ENCODE results near the gene CA4.

- no peak for TF ChIP-seq USF2 (CRISPR knock-in tag; IDR thresholded peaks at IDR 0.05)
- no peak for TF ChIP-seq CREM (CRISPR knock-in tag; IDR thresholded peaks at IDR 0.05)
- no peak for TF ChIP-seq CTCF (IDR thresholded peaks at IDR 0.05)
- no peak for TF ChIP-seq CBFB (CRISPR knock-in tag; IDR thresholded peaks at IDR 0.05; ENCODE audit: low read depth)
- no peak for TF ChIP-seq GABPB1 (CRISPR knock-in tag; IDR thresholded peaks at IDR 0.05)
- TF ChIP-seq MAX (CRISPR knock-in tag; IDR thresholded peaks at IDR 0.05): no peak
- no peak for TF ChIP-seq ELF4 (CRISPR knock-in tag; IDR thresholded peaks at IDR 0.05; ENCODE audit: low read depth)
- no peak for TF ChIP-seq CREB1 (CRISPR knock-in tag; IDR thresholded peaks at IDR 0.05)
- TF ChIP-seq FOXK1 (CRISPR knock-in tag; IDR thresholded peaks at IDR 0.05): no peak
- TF ChIP-seq JUN (CRISPR knock-in tag; IDR thresholded peaks at IDR 0.05): no peak
- no peak for TF ChIP-seq FOXP1 (CRISPR knock-in tag; IDR thresholded peaks at IDR 0.05; ENCODE audit: borderline replicate concordance)
- TF ChIP-seq IRF1 (CRISPR knock-in tag; IDR thresholded peaks at IDR 0.05): no peak
- TF ChIP-seq TEAD4 (CRISPR knock-in tag; IDR thresholded peaks at IDR 0.05): no peak
These were observed 40.6 kb upstream of the CA4 start for GRCh38 chr17:60109161-60109560.
